ENCODE results near the gene ICOSLG. TPM values are rescaled to one million over a fixed set of nuclear protein-coding genes. Genes with fewer than 3 reads are reported as not detected.
"Not testable (repeated sequence)": the region's sequence is repeated elsewhere in the genome, so short reads cannot be mapped to it uniquely, and the experiment has no call there.

ICOSLG gene
- total and polyA plus RNA-seq, 2 of the 13 experiments (the other 11 are each of a cell fraction or from before 2014, with no cell fraction given): 0.51 to 1.3 TPM

DNA sequence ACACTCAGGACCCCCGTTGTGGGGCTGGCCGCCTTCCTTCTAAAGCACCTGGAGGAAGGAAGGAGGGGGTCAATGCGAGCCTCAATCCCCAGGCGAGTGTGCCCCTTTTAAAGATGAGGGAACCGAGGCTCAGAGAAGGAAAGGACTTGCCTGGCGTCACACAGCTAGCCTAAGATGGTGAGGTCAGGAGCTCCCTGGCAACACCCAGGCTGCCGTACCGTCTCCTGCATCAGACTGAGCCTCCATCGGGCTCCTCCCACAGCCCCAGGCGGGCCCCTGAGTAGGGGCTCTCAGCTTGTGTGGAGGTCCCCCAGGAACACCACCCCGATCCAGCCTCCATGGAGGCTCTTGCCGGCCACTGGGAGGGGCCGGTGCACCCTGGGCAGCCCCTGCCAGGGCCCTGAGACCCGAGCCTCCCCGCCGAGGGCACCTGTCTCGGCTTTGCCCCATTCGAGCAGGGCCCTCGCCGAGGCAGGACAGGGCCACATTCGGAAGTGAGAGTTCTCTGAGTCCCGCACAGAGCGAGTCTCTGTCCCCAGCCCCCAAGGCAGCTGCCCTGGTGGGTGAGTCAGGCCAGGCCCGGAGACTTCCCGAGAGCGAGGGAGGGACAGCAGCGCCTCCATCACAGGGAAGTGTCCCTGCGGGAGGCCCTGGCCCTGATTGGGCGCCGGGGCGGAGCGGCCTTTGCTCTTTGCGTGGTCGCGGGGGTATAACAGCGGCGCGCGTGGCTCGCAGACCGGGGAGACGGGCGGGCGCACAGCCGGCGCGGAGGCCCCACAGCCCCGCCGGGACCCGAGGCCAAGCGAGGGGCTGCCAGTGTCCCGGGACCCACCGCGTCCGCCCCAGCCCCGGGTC lies 44.6 kb upstream of the ICOSLG start, which contains the start of gene AIRE:
TSS of gene AIRE (plus strand) at position 739 of the 855 bp plus-strand sequence. CDS start 131 bp downstream, outside the sequence.
- in situ Hi-C loops (cut with HindIII; ENCODE audit: extremely low pct_ligation_motif_present, low pct_unique_long_range_greater_than_20kb) (no loop called here), intact Hi-C loops (cut with micrococcal nuclease; ENCODE audit: unreplicated experiment) (no loop called here)
- ATAC-seq: no peak
- ChIA-PET POLR2A (no interaction called here), CTCF (ENCODE audit: low intra/inter-chr PET ratio, low total read pairs) (no interaction called here)
- no peak within 1 kb of the TSS for H2AFZ ChIP-seq (ENCODE audit: low read length)
- H3K36me3 ChIP-seq (replicated peaks in 1 of 2; ENCODE audit: control insufficient read depth in 1 of 2, insufficient read depth in 2 of 2, low read length in 2 of 2): no peaks in the 10 kb centered on the region
- no peak for FAIRE-seq
- H3K9ac ChIP-seq (ENCODE audit: insufficient read depth, low read depth, low read length): no peak within 1 kb of the TSS
- H4K20me1 ChIP-seq (ENCODE audit: insufficient read depth, low read length): no peaks in the 10 kb centered on the region
- H3K27me3 ChIP-seq (ENCODE audit: control insufficient read depth in 1 of 2, insufficient read depth in 2 of 2, low read length in 2 of 2): peaks cover 8 to 56% of the 10 kb centered on the region in 2 experiments
- no peak within 1 kb of the TSS for H3K27ac ChIP-seq (ENCODE audit: extremely low read length, insufficient read depth, low read length)
- H3K4me1 ChIP-seq (ENCODE audit: insufficient read depth, low read length): no peaks in the 10 kb centered on the region
- H3K9me3 ChIP-seq (ENCODE audit: low read length): no peaks in the 10 kb centered on the region
- H3K4me3 ChIP-seq (replicated peaks in 1 of 3; ENCODE audit: insufficient read depth in 1 of 3, low read depth in 2 of 3, low read length in 3 of 3): no peak within 1 kb of the TSS
- BruUV-seq (replicated peaks): no TSS peak
- WGBS (ENCODE audit: low lambda C conversion rate): 78% methylated on average over 9 of the region's 56 CpGs
- no peak within 1 kb of the TSS for H3K4me2 ChIP-seq (ENCODE audit: low read depth, low read length)
- TF ChIP-seq ZNF768 (CRISPR knock-in tag; IDR thresholded peaks at IDR 0.05): peak; percentile 86
- TF ChIP-seq CSRNP2 (CRISPR knock-in tag; conservative IDR thresholded peaks at IDR 0.05; ENCODE audit: low read depth): no peak
- DNase-seq (ENCODE audit: low spot score): no peak
- no peaks in the 10 kb centered on the region for H3K79me2 ChIP-seq (ENCODE audit: insufficient read depth, low read length)

DNA sequence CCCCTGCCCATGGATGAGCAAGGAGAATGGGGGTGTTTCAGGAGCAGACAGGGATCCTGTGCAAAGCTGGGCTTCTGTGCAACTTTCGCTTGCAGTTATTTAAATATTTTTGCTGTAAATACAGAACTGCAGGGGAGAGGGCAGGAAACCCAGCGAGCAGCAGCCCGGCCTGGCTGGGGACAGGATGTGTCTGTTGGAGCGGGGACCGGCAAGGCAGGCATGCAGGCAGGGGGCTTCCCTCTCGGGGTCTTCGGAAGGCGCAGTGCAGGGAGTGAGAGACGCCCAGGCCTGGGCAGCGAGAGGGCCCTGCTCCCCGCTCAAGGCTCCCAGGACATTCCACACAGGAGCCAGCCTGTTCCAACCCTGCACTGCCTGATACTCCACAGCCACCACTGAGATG lies 43.2 kb upstream of the ICOSLG start:
- DNase-seq (ENCODE audit: low spot score): no peak
- POLR2A ChIA-PET: no interaction called here
- Histone ChIP-seq H3K4me1 (ENCODE audit: insufficient read depth, low read length) (no peaks in the 10 kb centered on the region), H3K9ac (ENCODE audit: insufficient read depth, low read depth, low read length) (no peak overlapping the region), H3K4me3 (replicated peaks in 1 of 3; ENCODE audit: insufficient read depth in 1 of 3, low read depth in 2 of 3, low read length in 3 of 3) (no peak overlapping the region), H3K36me3 (replicated peaks in 1 of 2; ENCODE audit: control insufficient read depth in 1 of 2, insufficient read depth in 2 of 2, low read length in 2 of 2) (no peaks in the 10 kb centered on the region), H3K4me2 (ENCODE audit: low read depth, low read length) (no peak overlapping the region), H3K27me3 (ENCODE audit: control insufficient read depth in 1 of 2, insufficient read depth in 2 of 2, low read length in 2 of 2) (peaks cover 6 to 50% of the 10 kb centered on the region in 2 experiments), H3K79me2 (ENCODE audit: insufficient read depth, low read length) (no peaks in the 10 kb centered on the region), H2AFZ (ENCODE audit: low read length) (no peak overlapping the region), H3K27ac (ENCODE audit: extremely low read length, insufficient read depth, low read length) (no peak overlapping the region), H3K9me3 (ENCODE audit: low read length) (no peaks in the 10 kb centered on the region), H4K20me1 (ENCODE audit: insufficient read depth, low read length) (no peaks in the 10 kb centered on the region)
- no peak for ATAC-seq
- TF ChIP-seq CTCF (CRISPR knock-in tag; IDR thresholded peaks at IDR 0.05) (no peak), SRSF1 (optimal IDR thresholded peaks at IDR 0.05; ENCODE audit: low read depth, low read length) (no peak), ZNF550 (CRISPR knock-in tag; IDR thresholded peaks at IDR 0.05; ENCODE audit: borderline replicate concordance) (no peak), CEBPG (CRISPR knock-in tag; IDR thresholded peaks at IDR 0.05) (no peak), POLR2G (IDR thresholded peaks at IDR 0.05; ENCODE audit: low read depth, low read length) (no peak)
- FAIRE-seq: no peak
- WGBS (ENCODE audit: low lambda C conversion rate): 47% methylated on average over 5 of the region's 11 CpGs
- in situ Hi-C loops (cut with HindIII; ENCODE audit: extremely low pct_ligation_motif_present, low pct_unique_long_range_greater_than_20kb) (no loop called here), intact Hi-C loops (cut with micrococcal nuclease; ENCODE audit: unreplicated experiment) (no loop called here)
- no TSS peak for BruUV-seq (replicated peaks)
- CTCF ChIA-PET (ENCODE audit: low intra/inter-chr PET ratio, low total read pairs): no interaction called here

DNA sequence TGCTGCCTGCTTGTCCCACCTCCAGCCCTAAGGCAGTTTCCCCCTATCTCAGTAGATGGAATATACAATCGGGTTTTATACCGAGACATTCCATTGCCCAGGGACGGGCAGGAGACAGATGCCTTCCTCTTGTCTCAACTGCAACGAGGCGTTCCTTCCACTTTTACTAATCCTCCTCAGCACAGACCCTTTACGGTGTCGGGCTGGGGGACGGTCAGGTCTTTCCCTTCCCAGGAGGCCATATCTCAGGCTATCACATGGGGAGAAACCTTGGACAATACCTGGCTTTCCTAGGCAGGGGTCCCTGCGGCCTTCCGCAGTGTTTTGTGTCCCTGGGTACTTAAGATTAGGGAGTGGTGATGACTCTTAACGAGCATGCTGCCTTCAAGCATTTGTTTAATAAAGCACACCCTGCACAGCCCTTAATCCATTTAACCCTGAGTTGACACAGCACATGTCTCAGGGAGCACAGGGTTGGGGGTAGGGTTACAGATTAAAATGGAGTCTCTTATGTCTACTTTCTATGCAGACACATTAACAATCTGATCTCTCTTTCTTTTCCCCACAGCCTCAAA lies 42.6 kb upstream of the ICOSLG start:
- DNase-seq (ENCODE audit: low spot score); in situ Hi-C loops (cut with HindIII; ENCODE audit: extremely low pct_ligation_motif_present, low pct_unique_long_range_greater_than_20kb); H3K4me3 ChIP-seq (replicated peaks in 1 of 3; ENCODE audit: insufficient read depth in 1 of 3, low read depth in 2 of 3, low read length in 3 of 3); H4K20me1 ChIP-seq (ENCODE audit: insufficient read depth, low read length); ATAC-seq; FAIRE-seq; H2AFZ ChIP-seq (ENCODE audit: low read length); H3K27ac ChIP-seq (ENCODE audit: extremely low read length, insufficient read depth, low read length); H3K36me3 ChIP-seq (replicated peaks in 1 of 2; ENCODE audit: control insufficient read depth in 1 of 2, insufficient read depth in 2 of 2, low read length in 2 of 2); H3K9ac ChIP-seq (ENCODE audit: insufficient read depth, low read depth, low read length); H3K79me2 ChIP-seq (ENCODE audit: insufficient read depth, low read length); CTCF ChIA-PET (ENCODE audit: low intra/inter-chr PET ratio, low total read pairs); intact Hi-C loops (cut with micrococcal nuclease; ENCODE audit: unreplicated experiment); H3K4me2 ChIP-seq (ENCODE audit: low read depth, low read length); POLR2A ChIA-PET; BruUV-seq (replicated peaks); H3K9me3 ChIP-seq (ENCODE audit: low read length); H3K4me1 ChIP-seq (ENCODE audit: insufficient read depth, low read length): not testable (repeated sequence)
- WGBS (ENCODE audit: low lambda C conversion rate): 55% methylated on average over 11 of the region's 11 CpGs
- peaks cover 4 to 43% of the 10 kb centered on the region in 2 experiments for H3K27me3 ChIP-seq (ENCODE audit: control insufficient read depth in 1 of 2, insufficient read depth in 2 of 2, low read length in 2 of 2)
